ENCODE data around the gene ZC3H14.

ZC3H14 gene

GRCh38 chr14:88598097-88598675, 35.3 kb downstream of the ZC3H14 start:
- no peak overlapping the region for H3K4me3 ChIP-seq (ENCODE audit: low read length)
- DNase-seq (ENCODE audit: low read depth, low spot score) = no peak

DNA sequence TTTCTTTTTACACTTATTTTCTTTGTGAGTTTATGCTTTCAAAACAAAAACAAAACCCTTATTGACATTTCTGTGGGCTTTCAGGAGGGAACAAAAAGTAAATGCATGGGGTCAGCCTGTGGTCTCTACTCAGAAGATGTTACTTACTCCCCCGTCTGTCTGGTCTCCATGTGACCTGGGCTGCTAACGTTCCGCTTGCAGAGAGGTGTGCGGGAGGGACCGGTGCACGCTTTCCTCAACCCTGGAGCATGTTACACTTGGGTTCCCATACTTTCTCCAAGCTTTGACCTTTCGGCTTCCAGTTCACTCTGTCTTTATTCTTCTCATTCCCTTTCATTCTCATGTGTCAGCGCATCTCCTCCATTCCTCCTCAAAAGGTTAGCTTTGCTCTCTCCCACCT, 36.5 kb downstream of the ZC3H14 start:
- DNase-seq (ENCODE audit: low read depth, low spot score) = no peak
- H3K4me3 ChIP-seq (ENCODE audit: low read length) = no peak overlapping the region

DNA sequence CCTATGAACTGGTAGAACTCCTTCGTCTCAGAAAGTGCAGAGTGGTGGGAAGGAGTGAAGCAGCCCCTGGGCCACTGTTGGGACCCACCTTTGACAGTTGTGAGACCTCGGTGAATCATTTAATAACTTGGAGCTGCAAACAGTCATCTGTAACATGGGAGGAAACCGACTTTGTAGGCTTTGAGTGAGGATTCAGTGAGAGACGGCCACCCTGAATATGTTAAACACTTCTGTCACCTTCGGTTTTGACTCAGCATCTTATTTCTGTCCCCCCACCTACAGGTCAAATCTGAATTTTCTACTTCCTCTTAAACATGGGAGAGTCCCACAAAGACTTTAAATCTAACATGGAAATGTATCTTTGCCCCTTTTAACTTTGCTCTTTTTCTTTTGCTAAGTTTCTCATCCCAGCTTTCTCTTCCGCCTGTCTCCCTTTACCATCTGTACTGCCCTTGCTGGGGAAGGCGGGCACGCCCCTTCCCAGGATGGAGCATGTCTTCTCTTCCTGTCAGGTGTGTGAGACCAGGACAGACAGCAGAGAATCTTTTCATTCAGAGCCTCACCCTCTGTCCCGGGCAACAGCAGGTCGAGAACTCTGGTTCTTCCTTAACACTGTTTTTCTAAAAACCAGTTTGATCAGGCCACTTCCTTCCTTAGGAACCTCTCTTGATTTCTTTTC, 37.1 kb downstream of the ZC3H14 start:
- no peak for DNase-seq (ENCODE audit: low read depth, low spot score)
- H3K4me3 ChIP-seq (ENCODE audit: low read length) = no peak overlapping the region

GRCh38 chr14:88604212-88604611, 41.4 kb downstream of the ZC3H14 start:
- DNase-seq (ENCODE audit: low read depth, low spot score) = no peak
- no peak overlapping the region for H3K4me3 ChIP-seq (ENCODE audit: low read length)

DNA sequence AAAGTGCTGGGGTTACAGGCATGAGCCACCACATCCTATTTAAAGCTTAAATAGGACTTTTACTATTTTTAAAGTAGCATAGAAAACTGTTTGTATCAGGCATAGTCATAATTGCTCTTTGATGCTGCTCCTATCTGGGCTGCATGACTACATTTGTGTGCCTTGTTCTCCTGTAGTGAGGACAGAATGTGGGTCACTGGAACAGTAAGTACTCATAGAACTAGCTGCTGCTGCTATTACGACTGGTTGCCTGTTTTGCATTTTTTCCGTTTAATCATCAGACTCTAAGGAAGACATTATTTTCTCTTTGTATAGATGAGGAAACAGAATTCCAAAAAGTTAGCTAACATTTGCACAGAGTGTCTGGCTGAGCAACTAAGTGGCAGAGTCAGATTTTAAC, 42.8 kb downstream of the ZC3H14 start:
- DNase-seq (ENCODE audit: low read depth, low spot score) = no peak

GRCh38 chr14:88607829-88608228, 45.0 kb downstream of the ZC3H14 start:
- DNase-seq (ENCODE audit: low read depth, low spot score) = no peak

More for the DNA sequence above, 42.8 kb downstream of the ZC3H14 start:
- H3K4me3 ChIP-seq (ENCODE audit: low read length) = no peak overlapping the region

GRCh38 chr14:88611878-88612277, 49.0 kb downstream of the ZC3H14 start:
- no peak for DNase-seq (ENCODE audit: low read depth, low spot score)
- H3K4me3 ChIP-seq (ENCODE audit: low read length) = no peak overlapping the region

More at GRCh38 chr14:88607829-88608228, 45.0 kb downstream of the ZC3H14 start:
- no peak overlapping the region for H3K4me3 ChIP-seq (ENCODE audit: low read length)

DNA sequence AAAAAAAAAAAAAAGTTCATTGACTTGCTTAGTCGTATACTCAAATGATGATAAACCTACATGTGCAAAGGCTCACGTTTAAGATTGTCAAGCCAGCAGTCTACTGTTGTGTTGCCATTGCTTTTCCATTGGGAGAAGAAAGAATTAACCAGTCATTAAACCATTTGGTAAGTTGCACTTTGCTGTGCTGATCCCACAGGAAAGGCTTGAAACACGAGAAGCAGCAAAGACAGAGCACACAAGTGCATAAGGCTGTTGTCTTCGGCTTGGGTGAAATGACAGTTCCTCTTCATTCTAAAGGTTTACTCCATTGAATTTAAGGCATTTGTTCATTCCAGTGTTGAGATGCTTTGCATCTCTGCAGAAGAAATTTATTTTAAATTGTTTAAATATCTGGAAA, 50.1 kb downstream of the ZC3H14 start:
- H3K4me3 ChIP-seq (ENCODE audit: low read length) = no peak overlapping the region
- no peak for DNase-seq (ENCODE audit: low read depth, low spot score)

DNA sequence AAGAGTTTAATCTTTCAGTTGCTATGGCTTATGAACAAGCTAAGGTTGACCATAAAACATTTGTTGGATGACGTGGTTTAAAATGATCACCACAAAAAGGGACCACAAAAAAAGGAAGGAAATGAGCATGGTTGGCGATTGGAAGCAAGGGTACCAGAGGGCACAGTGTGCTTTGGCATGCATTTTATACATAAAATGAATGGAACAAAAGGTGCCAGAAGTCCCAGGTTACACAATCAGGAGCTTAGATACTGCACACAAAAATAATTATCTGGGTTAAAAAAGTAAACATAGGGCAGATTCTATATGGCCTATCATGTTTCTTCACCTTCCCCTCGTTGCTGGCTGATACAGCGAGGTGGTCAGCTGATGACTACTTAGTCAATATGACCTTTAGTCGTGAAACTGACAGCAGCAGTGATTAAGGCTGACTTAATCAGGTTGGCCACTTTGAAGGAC, 50.7 kb downstream of the ZC3H14 start:
- DNase-seq (ENCODE audit: low read depth, low spot score) = peak; percentile 23
- H3K4me3 ChIP-seq (ENCODE audit: low read length) = no peak overlapping the region

DNA sequence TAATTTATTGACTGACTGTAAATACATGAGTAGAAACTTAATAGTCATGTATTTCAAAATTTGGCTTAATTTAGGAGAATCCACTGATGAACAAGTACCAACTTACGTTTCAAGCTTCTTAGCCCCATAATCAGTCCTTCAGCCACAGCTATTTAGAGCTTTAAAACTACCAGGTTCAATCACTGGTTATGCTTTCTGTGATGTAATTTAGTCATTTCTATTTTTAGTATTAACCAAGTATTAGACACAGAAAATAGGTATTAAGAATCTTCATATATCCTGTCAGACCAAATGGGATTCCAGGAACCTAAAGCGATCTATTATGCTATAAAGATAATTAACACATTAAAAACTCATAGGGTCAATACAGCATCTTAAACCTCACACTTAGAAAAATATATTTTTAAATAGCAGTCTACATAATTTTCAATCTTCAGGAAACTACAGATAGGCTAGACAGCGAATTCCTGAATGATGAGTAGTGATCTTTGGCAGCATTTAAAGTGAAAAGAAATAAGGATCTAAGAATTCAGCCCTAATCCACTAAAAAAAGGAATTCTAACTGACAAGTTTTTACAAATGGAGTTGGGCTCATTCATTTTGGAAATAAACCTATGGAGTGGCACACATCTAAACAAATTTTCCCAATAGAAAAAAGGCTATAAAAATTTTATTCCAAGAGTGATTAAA, 51.5 kb downstream of the ZC3H14 start:
- no peak for DNase-seq (ENCODE audit: low read depth, low spot score)
- no peak overlapping the region for H3K4me3 ChIP-seq (ENCODE audit: low read length)

DNA sequence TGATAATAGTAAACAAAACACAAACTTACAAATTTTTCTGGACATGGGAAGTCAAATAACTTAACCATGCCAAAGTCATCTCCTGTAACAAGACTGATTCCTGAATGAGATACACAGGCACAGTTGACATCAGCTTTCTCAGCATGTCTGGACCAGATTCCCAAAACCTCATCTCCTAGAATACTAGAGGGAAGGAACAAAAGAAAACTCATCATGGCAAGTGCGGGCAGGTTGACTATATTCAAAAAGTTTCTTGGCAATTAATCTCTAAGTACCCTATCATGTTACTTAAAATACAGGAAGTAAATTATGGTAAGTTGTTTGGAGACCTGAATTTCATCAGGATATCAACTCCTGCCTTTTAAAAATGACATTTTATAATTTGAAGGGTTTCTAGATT, 53.9 kb downstream of the ZC3H14 start:
- no peak overlapping the region for H3K4me3 ChIP-seq (ENCODE audit: low read length)
- no peak for DNase-seq (ENCODE audit: low read depth, low spot score)

DNA sequence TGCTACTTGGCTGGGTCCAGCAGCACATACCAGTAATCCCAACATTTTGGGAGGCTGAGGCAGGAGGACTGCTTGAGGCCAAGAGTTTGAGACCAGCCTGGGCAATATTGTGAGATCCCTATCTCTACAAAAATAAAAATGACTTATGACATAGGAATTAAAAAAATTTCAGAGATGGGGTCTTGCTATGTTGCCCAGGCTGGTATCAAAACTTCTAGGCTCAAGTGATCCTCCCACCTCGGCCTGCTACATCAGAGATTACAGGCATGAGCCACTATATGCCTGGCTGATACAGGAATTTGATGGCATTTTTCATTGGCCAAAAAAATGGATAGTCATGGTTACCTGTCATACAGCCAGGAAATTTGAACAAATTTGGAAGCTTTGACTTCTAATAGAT, 54.6 kb downstream of the ZC3H14 start:
- H3K4me3 ChIP-seq (ENCODE audit: low read length) = no peak overlapping the region
- no peak for DNase-seq (ENCODE audit: low read depth, low spot score)

- DNase-seq (ENCODE audit: low read depth, low spot score) = no peak
- no peak overlapping the region for H3K4me3 ChIP-seq (ENCODE audit: low read length)
Observed at GRCh38 chr14:88618476-88618875, 55.6 kb downstream of the ZC3H14 start.

DNA sequence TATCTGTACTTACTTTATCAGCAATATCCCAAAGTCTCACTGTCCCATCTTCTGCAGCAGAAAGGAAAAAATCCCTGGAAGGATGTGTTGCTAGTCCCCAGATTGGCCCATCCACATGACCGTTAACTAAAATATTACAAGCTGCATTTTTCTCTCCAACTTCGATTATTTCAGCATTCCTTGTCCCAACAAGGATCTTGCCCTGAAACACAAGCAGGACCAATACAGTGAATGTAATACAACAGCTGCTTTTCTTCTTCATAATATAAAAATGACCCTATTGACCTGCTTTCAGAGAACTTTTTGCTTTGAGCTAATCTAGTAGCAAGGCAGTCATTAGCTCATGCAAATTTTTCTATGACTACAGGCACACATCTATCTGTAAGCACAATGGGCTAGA, 58.3 kb downstream of the ZC3H14 start:
- no peak for DNase-seq (ENCODE audit: low read depth, low spot score)
- H3K4me3 ChIP-seq (ENCODE audit: low read length) = no peak overlapping the region

- no peak overlapping the region for H3K4me3 ChIP-seq (ENCODE audit: low read length)
- no peak for DNase-seq (ENCODE audit: low read depth, low spot score)
Observed at GRCh38 chr14:88625671-88626070, 62.8 kb downstream of the ZC3H14 start.

GRCh38 chr14:88628033-88628432, 65.2 kb downstream of the ZC3H14 start:
- H3K4me3 ChIP-seq (ENCODE audit: low read length) = no peak overlapping the region
- no peak for DNase-seq (ENCODE audit: low read depth, low spot score)

GRCh38 chr14:88628462-88628861, 65.6 kb downstream of the ZC3H14 start:
- H3K4me3 ChIP-seq (ENCODE audit: low read length) = no peak overlapping the region
- DNase-seq (ENCODE audit: low read depth, low spot score) = no peak

- H3K4me3 ChIP-seq (ENCODE audit: low read length) = no peak overlapping the region
- DNase-seq (ENCODE audit: low read depth, low spot score) = no peak
Observed at GRCh38 chr14:88630565-88630964, 67.7 kb downstream of the ZC3H14 start.

- DNase-seq (ENCODE audit: low read depth, low spot score) = no peak
Observed at GRCh38 chr14:88631091-88631490, 68.3 kb downstream of the ZC3H14 start.

DNA sequence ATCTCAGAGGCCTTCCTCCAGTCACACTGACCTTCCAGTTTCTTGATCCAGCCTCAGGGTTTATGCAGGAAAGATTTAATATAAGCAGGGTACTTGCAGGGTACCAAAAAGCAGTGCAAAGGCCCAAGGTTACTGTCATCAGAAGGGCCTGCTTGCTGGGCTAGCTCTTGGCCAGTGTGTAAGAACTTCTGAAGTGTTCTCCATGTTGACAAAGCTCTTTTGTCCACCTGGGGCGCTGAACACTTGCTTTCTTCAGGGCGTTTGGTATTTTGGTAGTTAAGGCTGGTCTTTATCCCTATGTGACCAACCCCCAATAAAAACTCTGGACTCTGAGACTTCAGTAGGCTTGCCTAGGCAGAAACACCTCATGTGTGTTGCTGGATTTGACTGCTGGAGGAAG, 69.7 kb downstream of the ZC3H14 start:
- no peak for DNase-seq (ENCODE audit: low read depth, low spot score)
- no peak overlapping the region for H3K4me3 ChIP-seq (ENCODE audit: low read length)

More at GRCh38 chr14:88631091-88631490, 68.3 kb downstream of the ZC3H14 start:
- no peak overlapping the region for H3K4me3 ChIP-seq (ENCODE audit: low read length)

All from Jurkat, Clone E6-1 (cell line).